Astrocyte (in vitro differentiated cells and primary cell): ENCODE measurements around the gene PTPRD. TPM values are rescaled to one million over a fixed set of nuclear protein-coding genes. Genes with fewer than 3 reads are reported as not detected.

Experiments used
- DNase-seq: peaks from one replicate; pipeline ENCODE4 v3.0.0-alpha.2; 2010; ENCODE audit warnings: low read depth
- FAIRE-seq: peaks from 2 replicates; lab custom pipeline; 2011; peaks lifted over from hg19 to GRCh38; lab: Jason Lieb, UNC
- H2AFZ ChIP-seq: 2 replicates; pipeline ENCODE4 v1.6.0; 2012; ENCODE audit warnings: low read depth, low read length, inconsistent platforms
- H3K27ac ChIP-seq: 2 replicates; pipeline ENCODE4 v1.5.1; 2011; ENCODE audit warnings: low read depth, low read length, inconsistent platforms
- H3K27me3 ChIP-seq: 2 replicates; pipeline ENCODE4 v1.6.0; 2011; ENCODE audit warnings: low read length, inconsistent platforms; ENCODE audit not compliant: insufficient read depth
- H3K36me3 ChIP-seq: 2 replicates; pipeline ENCODE4 v1.5.1; 2011; ENCODE audit warnings: low read length, inconsistent platforms; ENCODE audit not compliant: insufficient read depth
- H3K4me1 ChIP-seq: 2 replicates; pipeline ENCODE4 v1.5.1; 2011; ENCODE audit warnings: low read length, inconsistent platforms; ENCODE audit not compliant: insufficient read depth
- H3K4me2 ChIP-seq: 2 replicates; pipeline ENCODE4 v1.6.0; 2012; ENCODE audit warnings: low read length, inconsistent platforms
- H3K4me3 ChIP-seq: 2 replicates; pipeline ENCODE4 v1.5.1; 2011; ENCODE audit warnings: low read depth, mild to moderate bottlenecking, low read length, inconsistent platforms; ENCODE audit not compliant: insufficient read depth
- H3K79me2 ChIP-seq: 2 replicates; pipeline ENCODE4 v1.6.0; 2012; ENCODE audit warnings: mild to moderate bottlenecking, low read length, inconsistent platforms; ENCODE audit not compliant: insufficient read depth
- H3K9ac ChIP-seq: 2 replicates; pipeline ENCODE4 v1.6.0; 2012; ENCODE audit warnings: mild to moderate bottlenecking, low read length, inconsistent platforms
- H3K9me3 ChIP-seq: 2 replicates; pipeline ENCODE4 v1.5.1; 2012; ENCODE audit warnings: low read depth, mild to moderate bottlenecking, low read length, inconsistent platforms; ENCODE audit not compliant: insufficient read depth
- H4K20me1 ChIP-seq: 2 replicates; pipeline ENCODE4 v1.6.0; 2012; ENCODE audit warnings: low read length, inconsistent platforms; ENCODE audit not compliant: insufficient read depth
- H3K27ac Mint-ChIP-seq: one replicate; pipeline ENCODE4 v1.8.0; 2021; ENCODE audit warnings: mild to moderate bottlenecking, mixed read lengths; ENCODE audit not compliant: unreplicated experiment
- H3K27me3 Mint-ChIP-seq: one replicate; pipeline ENCODE4 v1.8.0; 2021; ENCODE audit warnings: low read depth, mixed read lengths; ENCODE audit not compliant: unreplicated experiment
- H3K36me3 Mint-ChIP-seq: one replicate; pipeline ENCODE4 v1.8.0; 2021; ENCODE audit warnings: low read depth, mixed read lengths; ENCODE audit not compliant: unreplicated experiment
- H3K4me1 Mint-ChIP-seq: one replicate; pipeline ENCODE4 v1.8.0; 2021; ENCODE audit warnings: low read depth, mixed read lengths; ENCODE audit not compliant: unreplicated experiment
- H3K4me3 Mint-ChIP-seq: one replicate; pipeline ENCODE4 v1.8.0; 2021; ENCODE audit warnings: mild to moderate bottlenecking, moderate library complexity, mixed read lengths; ENCODE audit not compliant: unreplicated experiment
- H3K9me3 Mint-ChIP-seq: one replicate; pipeline ENCODE4 v1.8.0; 2021; ENCODE audit warnings: mild to moderate bottlenecking, mixed read lengths; ENCODE audit not compliant: unreplicated experiment
- CTCF ChIP-seq: IDR thresholded peaks from 2 replicates; pipeline ENCODE4 v1.5.1; 2011; ENCODE audit warnings: low read depth, mild to moderate bottlenecking, inconsistent platforms, low read length, moderate library complexity; ENCODE audit not compliant: insufficient read depth
- EZH2 ChIP-seq: IDR thresholded peaks from 2 replicates; pipeline ENCODE4 v1.6.1; 2012; ENCODE audit warnings: mild to moderate bottlenecking, low read length, inconsistent platforms; ENCODE audit not compliant: insufficient read depth
- total RNA-seq: library from RNA; stranded (reverse); gene quantifications from 2 replicates; pipeline ENCODE4 v1.2.1, GENCODE V29; 2021

PTPRD gene
- total RNA-seq, 1 donor from 2014 or later, result 88.1 TPM

DNA sequence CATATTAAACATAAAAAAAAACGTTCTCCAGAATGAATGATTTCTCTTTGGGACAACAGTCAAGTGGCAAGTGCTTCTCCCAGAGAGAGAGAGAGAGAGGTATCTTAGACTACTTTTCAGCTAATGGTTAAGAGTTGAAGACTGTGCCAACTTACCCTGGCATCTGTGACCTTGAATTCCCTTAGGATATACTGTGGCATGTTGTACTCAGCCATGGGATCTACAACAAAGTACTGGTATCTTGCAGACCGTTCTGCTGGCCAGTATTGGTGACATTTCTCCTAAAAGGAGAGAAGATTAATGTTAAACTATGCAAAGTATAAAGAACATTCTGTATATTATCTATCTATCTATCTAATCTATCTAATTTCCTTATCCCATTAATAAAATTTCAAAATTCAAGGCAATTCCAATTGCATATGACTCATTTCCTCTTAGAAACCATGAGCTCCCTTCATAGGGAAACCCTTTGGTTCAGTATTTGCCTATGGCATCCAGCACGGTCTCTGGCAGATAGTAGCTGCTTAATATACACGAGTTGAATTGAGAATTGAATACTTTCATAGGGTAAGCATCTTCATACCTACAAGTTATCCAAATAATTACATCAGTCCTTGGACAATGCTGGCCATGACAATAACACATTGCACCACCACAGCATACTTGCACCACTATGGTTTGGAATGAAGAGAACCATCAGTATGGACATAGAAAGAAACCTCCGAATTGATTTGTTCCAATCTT is 2273.9 kb downstream of the PTPRD start:
- FAIRE-seq (no peak), DNase-seq (peak; percentile 23)
- Histone ChIP-seq H3K4me3 (no peak overlapping the region), H3K27ac (no peak overlapping the region), H4K20me1 (no peaks in the 10 kb centered on the region), H3K36me3 (no peaks in the 10 kb centered on the region), H3K79me2 (no peaks in the 10 kb centered on the region), H3K27me3 (no peaks in the 10 kb centered on the region), H2AFZ (no peak overlapping the region), H3K4me1 (no peaks in the 10 kb centered on the region), H3K9me3 (no peaks in the 10 kb centered on the region), H3K9ac (no peak overlapping the region), H3K4me2 (no peak overlapping the region)
- Mint-ChIP-seq H3K27ac (no peak overlapping the region), H3K4me1 (peaks cover 2% of the 10 kb centered on the region), H3K27me3 (no peaks in the 10 kb centered on the region), H3K4me3 (no peak overlapping the region), H3K36me3 (peaks cover 11% of the 10 kb centered on the region), H3K9me3 (peaks cover 2% of the 10 kb centered on the region)
- no peak for TF ChIP-seq EZH2
- no peak for TF ChIP-seq CTCF

DNA sequence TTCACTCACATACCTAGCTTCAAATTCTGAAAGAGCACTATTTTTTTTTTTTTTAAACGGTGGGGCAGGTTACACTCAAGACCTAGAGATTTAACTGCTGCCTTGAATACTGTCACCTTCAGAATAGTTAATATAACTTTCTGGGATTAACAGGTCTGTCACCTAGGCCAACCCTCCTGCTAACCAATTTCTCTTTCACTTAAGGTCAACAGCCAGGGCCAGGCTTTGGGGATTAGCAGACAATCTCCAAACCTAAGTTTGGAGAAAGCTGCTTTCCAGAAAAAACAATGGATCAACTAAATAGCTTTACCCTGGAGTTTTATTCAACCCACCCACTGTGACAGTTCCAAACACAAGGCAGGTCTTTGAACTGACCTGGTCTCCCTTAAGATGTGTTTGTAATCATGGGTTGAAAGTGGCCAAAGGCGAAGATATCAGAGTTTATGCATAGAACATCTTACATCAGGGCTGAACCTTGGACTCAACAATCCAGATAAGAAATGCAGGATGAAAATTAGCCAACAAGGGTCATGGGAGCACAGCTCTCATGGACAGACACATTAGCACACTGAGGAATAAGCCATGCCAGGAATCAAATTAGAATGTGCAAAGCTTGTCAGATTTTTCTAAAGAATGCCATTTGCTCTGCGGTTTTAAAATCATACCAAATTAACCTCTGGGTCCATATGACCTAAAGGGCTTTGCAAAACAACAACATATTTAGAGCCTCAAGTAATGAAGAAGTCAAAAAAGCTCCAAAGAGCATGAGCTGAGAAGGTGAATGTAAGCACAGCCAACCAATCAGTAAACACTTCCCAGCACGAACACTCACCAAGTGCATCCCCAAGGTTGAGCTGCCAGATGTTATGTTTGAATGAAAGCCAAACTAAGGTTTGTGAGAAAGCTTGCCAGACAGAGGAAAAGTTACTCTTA is 2274.7 kb downstream of the PTPRD start:
- Mint-ChIP-seq H3K27me3 (no peaks in the 10 kb centered on the region), H3K9me3 (peaks cover 2% of the 10 kb centered on the region), H3K27ac (no peak overlapping the region), H3K4me1 (peaks cover 8% of the 10 kb centered on the region), H3K4me3 (no peak overlapping the region), H3K36me3 (peaks cover 11% of the 10 kb centered on the region)
- no peaks in the 10 kb centered on the region for H3K4me1 ChIP-seq
- H2AFZ ChIP-seq, result no peak overlapping the region
- no peaks in the 10 kb centered on the region for H3K36me3 ChIP-seq
- no peak overlapping the region for H3K27ac ChIP-seq
- FAIRE-seq (no peak), DNase-seq (peak; percentile 29)
- no peak overlapping the region for H3K4me2 ChIP-seq
- no peaks in the 10 kb centered on the region for H3K9me3 ChIP-seq
- H3K9ac ChIP-seq, result no peak overlapping the region
- H3K4me3 ChIP-seq, result no peak overlapping the region
- TF ChIP-seq CTCF (no peak), EZH2 (no peak)
- H3K27me3 ChIP-seq, result no peaks in the 10 kb centered on the region
- no peaks in the 10 kb centered on the region for H4K20me1 ChIP-seq
- H3K79me2 ChIP-seq, result no peaks in the 10 kb centered on the region
